Neural cell (in vitro differentiated cells): ENCODE measurements around the gene DENND5B.

Experiments used
- EZH2 ChIP-seq: fragments of 200-600, 300-800 bp; shearing (Covaris generic), sonication (generic); IDR thresholded peaks from 2 replicates; pipeline ENCODE4 v1.6.1; 2014; ENCODE audit warnings: antibody characterized with exemption, low read length, borderline replicate concordance, mild to moderate bottlenecking; ENCODE audit not compliant: insufficient read depth, poor library complexity, severe bottlenecking
- MXI1 ChIP-seq: fragments of 450-650 bp; conservative IDR thresholded peaks from 2 replicates; pipeline ENCODE4 v1.6.1; 2014; ENCODE audit warnings: antibody characterized with exemption, mild to moderate bottlenecking; ENCODE audit not compliant: poor library complexity, severe bottlenecking
- POLR2AphosphoS5 ChIP-seq: IDR thresholded peaks from 2 replicates; pipeline ENCODE4 v1.6.1; 2012
- TAF1 ChIP-seq: IDR thresholded peaks from 2 replicates; pipeline ENCODE4 v1.6.1; 2012; ENCODE audit warnings: low read depth
- TF ChIP-seq, protein P1 (sequence below): fragments of 450-650 bp; IDR thresholded peaks from 2 replicates; pipeline ENCODE4 v1.5.1; 2014; ENCODE audit warnings: antibody characterized with exemption, mild to moderate bottlenecking, moderate library complexity; ENCODE audit not compliant: poor library complexity, severe bottlenecking

DNA sequence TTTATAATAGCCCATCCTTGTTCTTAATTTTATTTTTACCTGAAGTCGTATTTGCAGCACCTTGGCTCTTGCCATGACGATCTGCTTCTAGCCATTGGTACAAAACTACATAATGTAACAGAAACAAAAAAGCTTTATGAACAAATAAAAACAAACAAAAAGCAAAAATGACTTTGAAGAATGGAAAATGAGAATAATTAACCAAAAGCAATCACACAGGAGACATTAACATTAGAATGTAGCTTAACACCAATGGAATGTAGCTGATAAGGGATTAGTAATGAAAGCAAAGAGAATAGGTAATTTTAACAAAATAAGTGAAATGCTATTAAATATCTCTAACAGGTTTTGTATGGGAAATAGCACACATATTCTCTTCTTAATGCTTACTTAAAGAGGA, 91.4 kb downstream of the DENND5B start:
- TF ChIP-seq, protein P1, sequence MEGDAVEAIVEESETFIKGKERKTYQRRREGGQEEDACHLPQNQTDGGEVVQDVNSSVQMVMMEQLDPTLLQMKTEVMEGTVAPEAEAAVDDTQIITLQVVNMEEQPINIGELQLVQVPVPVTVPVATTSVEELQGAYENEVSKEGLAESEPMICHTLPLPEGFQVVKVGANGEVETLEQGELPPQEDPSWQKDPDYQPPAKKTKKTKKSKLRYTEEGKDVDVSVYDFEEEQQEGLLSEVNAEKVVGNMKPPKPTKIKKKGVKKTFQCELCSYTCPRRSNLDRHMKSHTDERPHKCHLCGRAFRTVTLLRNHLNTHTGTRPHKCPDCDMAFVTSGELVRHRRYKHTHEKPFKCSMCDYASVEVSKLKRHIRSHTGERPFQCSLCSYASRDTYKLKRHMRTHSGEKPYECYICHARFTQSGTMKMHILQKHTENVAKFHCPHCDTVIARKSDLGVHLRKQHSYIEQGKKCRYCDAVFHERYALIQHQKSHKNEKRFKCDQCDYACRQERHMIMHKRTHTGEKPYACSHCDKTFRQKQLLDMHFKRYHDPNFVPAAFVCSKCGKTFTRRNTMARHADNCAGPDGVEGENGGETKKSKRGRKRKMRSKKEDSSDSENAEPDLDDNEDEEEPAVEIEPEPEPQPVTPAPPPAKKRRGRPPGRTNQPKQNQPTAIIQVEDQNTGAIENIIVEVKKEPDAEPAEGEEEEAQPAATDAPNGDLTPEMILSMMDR, result no peak
- TF ChIP-seq EZH2 (no peak), TAF1 (no peak), MXI1 (no peak), POLR2AphosphoS5 (no peak)
